Left ventricle myocardium superior (tissue), 1 donor: ENCODE measurements around the gene EIF4EBP3. TPM values are rescaled to one million over a fixed set of nuclear protein-coding genes. Genes with fewer than 3 reads are reported as not detected.

ENCODE experiments used
- ATAC-seq: fragments of 200-7000 bp; cut with Tn5 transposase; one replicate; pipeline ENCODE4 v1.9.1; 2020; ENCODE audit warnings: mild to moderate bottlenecking, moderate library complexity
- DNase-seq: peaks from one replicate; pipeline ENCODE4 v3.0.0-alpha.2; 2020
- intact Hi-C: fragments of 100-400 bp; cut with micrococcal nuclease; formaldehyde crosslinking; loops from one replicate; pipeline ENCODE4 v1.11.0; 2022
- total RNA-seq: library from RNA; stranded (reverse); fragmentation: NEBNext Ultra II Directional; extraction: Animal tissue kit (Norgen Biotek cat#: 25700); gene quantifications from one replicate; pipeline ENCODE4 v1.2.1, GENCODE V29; 2021
- donor health status: DM: no; HTN: yes; CAD: no; lungs with severe emphysema.

EIF4EBP3 gene
- total RNA-seq, 1 donor from 2014 or later: 18.2 TPM

DNA sequence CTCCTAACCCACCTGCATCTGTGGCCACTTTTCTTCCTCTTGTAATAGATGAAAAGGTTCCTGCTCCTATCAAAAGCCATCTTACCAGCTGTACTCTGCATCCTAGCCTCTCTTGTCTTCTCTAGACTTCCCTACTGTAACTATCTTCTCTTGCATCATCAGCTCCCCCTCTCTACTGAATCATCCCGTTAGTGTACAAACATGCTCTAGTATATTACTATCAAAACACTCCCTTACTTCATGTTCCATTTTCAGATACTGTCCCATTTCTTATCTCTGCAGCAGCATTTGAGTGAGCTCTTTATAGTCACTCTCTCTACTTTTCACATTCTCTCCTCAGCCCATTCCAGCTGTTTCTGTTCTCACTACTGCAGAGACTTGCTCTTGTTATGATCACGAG lies 7.0 kb downstream of the EIF4EBP3 start:
- intact Hi-C loops: no loop called here
- ATAC-seq: no peak
- no peak for DNase-seq

DNA sequence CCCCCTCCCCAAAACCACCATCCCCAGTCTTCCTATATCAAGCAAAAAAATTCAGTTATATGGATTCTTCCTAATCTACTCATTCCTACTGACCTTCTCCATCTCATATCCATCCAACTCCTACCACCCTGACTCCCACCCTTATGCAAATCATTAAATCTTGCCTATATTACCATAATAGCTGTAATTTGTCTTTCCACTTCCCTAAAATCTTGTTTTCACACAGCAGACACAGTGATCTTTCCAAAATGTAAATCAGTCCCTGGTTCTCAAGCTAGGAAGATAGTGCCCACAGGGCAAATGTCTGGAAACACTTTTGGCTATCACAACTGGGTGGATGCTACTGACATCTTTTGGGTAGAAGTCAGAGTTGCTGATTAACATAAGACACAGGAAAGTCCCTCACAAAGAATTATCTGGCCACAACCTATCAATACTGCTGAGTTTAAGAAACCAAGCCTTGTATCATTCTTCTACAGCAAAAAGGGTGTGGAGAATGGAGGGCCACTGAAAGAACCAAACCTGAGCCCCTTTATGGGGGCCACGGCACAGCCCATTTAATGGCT lies 8.4 kb downstream of the EIF4EBP3 start:
- DNase-seq (no peak), ATAC-seq (no peak)
- intact Hi-C loops: no loop called here

DNA sequence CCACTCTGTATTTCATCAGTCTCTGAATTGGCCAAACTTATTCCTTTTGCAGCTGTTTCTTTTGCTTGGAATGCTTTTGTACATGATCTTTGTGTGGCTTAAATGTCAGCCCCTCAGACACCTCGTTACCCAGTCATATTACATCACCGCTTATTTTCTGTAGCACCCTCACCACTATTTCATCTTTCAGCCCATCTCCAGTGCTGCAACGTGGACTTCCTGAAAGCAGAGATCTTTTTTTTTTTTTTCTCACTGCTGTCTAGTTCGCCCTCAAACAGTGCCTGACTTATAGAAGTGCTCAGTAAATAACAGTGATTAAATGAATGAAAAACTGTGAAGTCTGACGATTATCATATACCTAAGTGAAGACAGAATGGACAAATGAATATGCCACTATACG lies 9.0 kb downstream of the EIF4EBP3 start:
- DNase-seq (no peak), ATAC-seq (no peak)
- intact Hi-C loops: no loop called here

DNA sequence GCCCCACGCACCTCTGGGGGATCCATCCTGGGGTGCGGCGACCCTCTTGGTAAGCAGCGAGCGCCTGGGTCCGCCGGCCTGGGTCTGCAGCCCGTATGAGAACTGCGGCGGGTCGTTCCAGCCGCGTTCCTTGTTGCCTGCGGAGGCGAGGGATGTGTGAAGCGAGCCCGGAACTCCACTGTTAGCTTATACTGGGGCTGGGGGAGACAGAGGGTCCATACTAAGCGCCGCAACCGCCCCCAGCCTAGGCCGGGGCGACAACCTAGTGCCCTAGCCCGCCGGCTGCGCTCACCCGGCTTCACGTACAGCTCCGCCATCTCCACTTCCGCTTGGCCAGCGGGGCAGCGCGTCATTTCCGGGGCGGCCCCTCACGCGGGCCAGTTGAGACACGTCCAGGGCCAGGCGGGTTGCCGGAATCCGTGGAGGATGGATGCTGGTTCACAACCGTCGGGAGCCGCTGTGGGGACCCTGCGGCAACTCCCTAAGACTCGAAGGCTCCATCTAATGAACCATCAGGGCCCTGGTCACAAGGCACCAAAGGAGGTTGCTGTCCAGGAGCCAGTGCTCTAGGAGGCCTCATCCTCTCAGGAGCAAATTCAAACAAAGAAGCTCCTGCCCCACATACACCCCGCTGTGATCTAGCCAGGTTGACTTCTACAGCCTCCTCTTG lies 9.8 kb downstream of the EIF4EBP3 start, which contains the start of gene SRA1:
Gene SRA1, minus strand, starts transcription at position 338 of the 670 bp plus-strand sequence. Its CDS starts 21 bp downstream, at position 317.
- intact Hi-C loops: no loop called here
- peak; percentile 97 for DNase-seq
- peak; percentile 95 for ATAC-seq

DNA sequence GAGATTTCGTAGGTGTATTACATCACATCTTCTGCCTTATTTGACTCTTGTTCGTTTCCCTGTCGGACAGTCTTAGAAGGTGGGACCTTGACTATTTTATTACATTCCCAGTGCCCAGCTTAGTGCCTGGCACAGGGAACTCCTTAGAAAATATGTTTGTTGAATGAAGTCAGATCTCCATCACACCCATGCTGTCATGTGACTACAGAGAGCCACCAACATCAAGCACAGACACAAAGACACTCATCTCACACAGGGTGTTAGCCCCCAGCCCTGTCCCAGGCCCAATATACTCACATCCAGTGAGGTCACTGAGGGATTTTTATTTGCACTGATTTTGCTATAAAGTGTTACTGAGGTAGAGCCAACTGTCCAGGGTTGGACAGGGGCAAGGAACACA lies 10.5 kb downstream of the EIF4EBP3 start:
- intact Hi-C loops: no loop called here
- no peak for DNase-seq
- ATAC-seq: no peak

DNA sequence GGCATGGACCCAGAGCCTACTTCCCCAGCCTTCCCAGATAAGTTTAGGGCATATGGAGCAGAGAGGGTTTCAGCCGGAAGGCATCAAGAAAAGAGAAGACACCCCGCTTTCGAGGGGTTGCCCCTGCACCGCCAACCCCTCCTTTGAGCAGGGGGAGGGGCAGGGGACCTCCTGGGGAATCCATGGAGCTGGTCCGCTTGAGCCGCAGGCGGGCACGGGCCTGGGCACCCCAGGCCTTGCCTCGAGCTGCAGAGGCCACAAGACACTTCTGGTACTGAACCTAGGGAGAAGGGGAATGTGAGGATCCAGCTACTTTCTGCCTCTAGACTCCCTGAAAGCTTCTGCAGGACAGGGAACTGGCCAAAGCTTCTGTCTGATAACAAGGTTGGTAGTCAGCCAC lies 11.1 kb downstream of the EIF4EBP3 start:
- ATAC-seq (no peak), DNase-seq (no peak)
- intact Hi-C loops: no loop called here

DNA sequence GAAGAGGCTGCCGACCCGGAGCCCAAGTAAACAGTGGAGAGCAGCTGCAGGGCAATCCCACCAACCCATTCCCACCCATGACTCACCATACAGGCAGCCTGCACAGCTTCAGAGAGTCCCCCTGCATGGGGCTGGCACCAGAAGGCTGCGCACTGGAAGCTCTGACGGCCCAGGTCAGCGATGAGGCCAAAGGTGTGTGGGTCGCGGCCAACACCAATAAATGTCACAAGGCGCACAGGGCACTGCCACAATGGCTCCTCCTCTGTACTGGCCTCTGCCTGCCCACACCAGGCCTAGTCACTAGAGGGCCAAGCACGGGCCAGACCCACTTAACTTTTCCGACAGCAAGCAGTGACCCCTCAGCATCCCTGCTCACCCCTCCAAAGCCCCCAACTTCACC lies 12.8 kb downstream of the EIF4EBP3 start:
- DNase-seq (no peak), ATAC-seq (no peak)
- intact Hi-C loops: no loop called here

DNA sequence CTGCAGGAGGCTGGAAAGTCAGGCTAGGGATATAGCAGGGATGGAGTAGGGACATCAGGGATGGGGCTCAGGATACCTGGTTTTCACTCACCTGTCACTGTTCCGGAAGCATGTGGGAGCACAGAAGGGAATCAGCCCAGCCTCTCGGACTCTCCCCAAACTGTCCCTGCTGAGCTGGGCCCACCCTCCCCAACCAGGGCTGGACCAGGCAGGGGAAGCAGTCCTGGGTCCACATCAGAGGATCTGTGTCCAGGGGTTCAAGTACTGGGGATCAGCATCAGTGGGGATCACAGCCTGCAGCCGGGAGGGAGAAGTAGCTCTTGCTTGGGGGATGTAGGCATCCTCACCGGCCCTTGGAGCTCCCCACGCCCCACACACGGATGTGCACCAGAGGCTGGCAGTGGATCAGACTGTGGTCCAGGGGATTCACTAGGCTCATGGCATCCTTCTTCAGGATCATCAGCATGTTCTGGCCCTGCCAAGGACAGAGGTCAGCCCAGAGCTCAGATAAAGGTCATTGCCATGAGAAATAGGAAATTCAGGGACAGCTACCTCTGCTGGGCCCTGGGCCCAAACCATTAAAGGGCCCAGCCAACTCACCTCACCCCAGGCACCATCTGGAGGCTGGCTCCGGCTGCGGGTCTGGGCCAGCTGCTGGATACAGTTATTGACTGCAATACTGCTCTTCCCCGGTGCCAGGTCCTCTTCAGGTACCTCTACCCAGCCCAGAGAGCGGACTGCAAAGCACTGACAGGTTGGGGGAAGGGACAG lies 14.5 kb downstream of the EIF4EBP3 start:
- DNase-seq: no peak
- intact Hi-C loops: no loop called here
- no peak for ATAC-seq

DNA sequence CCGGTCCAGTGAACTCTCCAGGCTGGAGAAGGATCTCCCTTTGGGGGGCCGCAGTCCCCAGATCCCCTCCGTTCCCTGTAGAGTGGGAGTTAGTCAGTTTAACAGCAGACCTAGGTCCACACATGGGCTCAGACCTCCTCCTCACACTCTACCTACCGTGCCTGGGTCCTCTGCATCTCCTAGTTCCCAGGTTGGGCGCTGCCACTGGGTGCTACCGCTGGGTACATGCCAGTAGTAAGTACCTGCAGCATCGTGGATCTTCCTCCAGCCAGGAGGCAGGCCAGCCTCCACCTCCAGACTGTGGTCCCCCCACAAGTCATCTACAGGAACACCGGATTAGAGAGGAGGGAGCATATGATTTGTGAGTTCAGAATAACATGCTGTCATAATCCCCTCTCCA lies 16.1 kb downstream of the EIF4EBP3 start:
- intact Hi-C loops: no loop called here
- no peak for ATAC-seq
- DNase-seq: no peak

DNA sequence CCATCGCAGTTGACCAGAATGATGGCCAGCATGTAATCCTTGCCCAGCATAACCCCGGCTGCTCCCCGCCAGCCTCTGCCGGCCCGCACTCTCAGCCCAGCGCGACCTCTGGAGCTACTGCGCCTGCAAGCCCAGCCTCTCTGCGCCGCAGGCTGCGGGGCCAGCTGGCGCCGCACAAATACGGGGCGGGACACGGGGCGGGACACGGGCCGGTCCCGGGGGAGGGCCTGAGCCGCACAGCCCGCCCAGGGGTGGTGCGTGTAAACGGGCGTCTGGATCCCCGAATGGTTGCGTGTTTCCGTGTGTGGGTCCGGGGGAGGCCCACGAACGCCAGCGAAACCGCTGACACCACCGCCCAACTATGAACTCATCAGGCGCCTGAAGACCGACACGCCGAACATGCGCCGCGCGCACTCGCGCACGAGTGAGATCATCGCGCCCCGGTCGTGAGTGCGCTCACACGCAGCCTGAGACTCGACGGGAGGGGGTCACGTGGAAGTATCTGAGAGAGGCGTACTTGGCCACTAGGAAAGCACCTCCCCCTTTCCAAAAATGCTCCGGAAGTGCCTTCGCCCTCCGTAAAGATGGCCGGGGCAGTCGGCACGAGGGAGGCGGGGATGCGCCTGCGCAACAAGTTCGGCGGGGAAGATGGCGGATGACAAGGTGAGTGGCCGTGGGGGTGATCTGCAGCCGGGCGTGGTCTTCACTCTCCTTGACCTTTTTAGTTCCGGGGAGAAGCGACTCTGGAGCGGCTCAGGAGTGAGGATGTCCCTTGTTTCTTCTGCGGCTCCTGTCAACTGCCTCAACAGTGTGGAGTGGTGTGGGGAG lies 16.9 kb downstream of the EIF4EBP3 start, which contains the start of the genes APBB3 and SLC35A4:
Gene APBB3, minus strand, starts transcription at position 403 of the 828 bp plus-strand sequence. Its CDS starts 353 bp downstream, at position 50.
Gene SLC35A4, plus strand, starts transcription at position 633 of the 828 bp plus-strand sequence. CDS start 2,342 bp downstream, outside the sequence.
- peak; percentile 94 for ATAC-seq
- peak; percentile 96 for DNase-seq
- intact Hi-C loops: no loop called here

DNA sequence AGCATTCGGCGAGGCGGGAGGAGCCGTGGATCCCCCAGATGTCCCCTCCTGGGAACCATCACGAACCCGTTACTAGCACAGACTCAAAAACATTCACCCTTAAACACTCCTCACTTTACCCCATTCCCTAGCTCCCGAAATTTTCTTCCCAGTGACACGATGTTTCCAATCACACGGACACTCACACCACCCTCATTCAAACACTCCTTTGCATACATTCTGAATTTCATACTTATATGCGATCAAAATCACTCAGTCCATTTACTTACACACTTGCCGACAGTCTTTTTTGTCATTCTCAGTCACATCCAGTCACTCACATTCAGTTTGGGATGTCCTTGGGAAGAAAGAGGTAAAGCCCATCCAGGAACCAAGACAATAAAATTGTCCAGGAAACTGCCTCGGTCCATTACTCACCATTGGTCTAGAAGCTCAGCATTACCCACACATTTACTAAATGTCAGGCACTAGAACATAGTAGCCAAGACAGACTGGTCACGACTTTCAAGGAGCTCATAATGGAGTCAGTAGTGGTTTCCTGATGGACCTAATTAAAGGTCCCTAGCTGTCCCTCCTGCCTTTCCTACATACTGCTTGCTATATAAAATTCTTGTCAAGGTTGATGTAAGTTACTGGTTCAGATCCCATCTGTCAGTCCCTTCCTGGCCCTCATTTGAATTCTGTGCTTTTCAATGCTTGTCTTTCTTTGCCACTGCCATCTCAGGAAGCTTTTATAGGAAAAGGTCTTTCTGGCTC lies 17.7 kb downstream of the EIF4EBP3 start:
- intact Hi-C loops: no loop called here
- ATAC-seq: no peak

DNA sequence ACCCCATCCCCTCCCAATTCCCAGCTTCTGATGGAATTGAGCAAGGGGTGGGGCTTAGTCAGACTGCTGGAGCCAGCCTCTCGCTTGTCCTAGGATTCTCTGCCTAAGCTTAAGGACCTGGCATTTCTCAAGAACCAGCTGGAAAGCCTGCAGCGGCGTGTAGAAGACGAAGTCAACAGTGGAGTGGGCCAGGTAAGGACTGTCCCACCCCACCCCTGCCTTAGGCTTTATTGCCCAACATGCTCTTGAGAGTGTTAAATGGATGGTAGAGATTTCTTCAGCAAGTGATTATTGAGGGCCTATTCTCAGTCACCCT lies 18.3 kb downstream of the EIF4EBP3 start:
- intact Hi-C loops: no loop called here
- ATAC-seq (no peak), DNase-seq (no peak)

More for the DNA sequence above, 17.7 kb downstream of the EIF4EBP3 start:
- no peak for DNase-seq

DNA sequence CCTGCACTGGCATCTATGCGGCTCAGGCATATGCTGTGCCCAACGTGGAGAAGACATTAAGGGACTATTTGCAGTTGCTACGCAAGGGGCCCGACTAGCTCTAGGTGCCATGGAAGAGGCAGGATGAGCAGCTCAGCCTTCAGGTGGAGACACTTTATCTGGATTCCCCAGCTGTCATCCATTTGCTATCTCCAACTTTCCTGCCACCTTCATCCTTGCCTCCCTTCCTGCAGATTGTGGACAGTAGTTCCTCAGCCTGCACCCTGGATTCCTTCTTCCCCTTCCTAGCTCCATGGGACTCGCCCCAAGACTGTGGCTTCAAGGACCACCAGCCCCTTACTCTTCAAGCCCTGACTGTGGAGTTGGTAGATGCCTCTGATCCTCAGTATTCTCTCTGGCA lies 19.2 kb downstream of the EIF4EBP3 start:
- intact Hi-C loops: no loop called here
- DNase-seq: no peak
- ATAC-seq: no peak

DNA sequence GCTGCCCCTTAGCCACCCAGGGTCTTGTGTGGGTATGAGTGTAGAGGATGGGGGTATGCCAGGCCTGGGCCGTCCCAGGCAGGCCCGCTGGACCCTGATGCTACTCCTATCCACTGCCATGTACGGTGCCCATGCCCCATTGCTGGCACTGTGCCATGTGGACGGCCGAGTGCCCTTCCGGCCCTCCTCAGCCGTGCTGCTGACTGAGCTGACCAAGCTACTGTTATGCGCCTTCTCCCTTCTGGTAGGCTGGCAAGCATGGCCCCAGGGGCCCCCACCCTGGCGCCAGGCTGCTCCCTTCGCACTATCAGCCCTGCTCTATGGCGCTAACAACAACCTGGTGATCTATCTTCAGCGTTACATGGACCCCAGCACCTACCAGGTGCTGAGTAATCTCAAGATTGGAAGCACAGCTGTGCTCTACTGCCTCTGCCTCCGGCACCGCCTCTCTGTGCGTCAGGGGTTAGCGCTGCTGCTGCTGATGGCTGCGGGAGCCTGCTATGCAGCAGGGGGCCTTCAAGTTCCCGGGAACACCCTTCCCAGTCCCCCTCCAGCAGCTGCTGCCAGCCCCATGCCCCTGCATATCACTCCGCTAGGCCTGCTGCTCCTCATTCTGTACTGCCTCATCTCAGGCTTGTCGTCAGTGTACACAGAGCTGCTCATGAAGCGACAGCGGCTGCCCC lies 19.8 kb downstream of the EIF4EBP3 start:
- intact Hi-C loops: no loop called here
- ATAC-seq (no peak), DNase-seq (no peak)

DNA sequence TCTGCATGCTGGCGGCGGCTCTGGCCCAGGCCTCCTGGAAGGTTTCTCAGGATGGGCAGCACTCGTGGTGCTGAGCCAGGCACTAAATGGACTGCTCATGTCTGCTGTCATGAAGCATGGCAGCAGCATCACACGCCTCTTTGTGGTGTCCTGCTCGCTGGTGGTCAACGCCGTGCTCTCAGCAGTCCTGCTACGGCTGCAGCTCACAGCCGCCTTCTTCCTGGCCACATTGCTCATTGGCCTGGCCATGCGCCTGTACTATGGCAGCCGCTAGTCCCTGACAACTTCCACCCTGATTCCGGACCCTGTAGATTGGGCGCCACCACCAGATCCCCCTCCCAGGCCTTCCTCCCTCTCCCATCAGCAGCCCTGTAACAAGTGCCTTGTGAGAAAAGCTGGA lies 20.4 kb downstream of the EIF4EBP3 start:
- intact Hi-C loops: no loop called here

DNA sequence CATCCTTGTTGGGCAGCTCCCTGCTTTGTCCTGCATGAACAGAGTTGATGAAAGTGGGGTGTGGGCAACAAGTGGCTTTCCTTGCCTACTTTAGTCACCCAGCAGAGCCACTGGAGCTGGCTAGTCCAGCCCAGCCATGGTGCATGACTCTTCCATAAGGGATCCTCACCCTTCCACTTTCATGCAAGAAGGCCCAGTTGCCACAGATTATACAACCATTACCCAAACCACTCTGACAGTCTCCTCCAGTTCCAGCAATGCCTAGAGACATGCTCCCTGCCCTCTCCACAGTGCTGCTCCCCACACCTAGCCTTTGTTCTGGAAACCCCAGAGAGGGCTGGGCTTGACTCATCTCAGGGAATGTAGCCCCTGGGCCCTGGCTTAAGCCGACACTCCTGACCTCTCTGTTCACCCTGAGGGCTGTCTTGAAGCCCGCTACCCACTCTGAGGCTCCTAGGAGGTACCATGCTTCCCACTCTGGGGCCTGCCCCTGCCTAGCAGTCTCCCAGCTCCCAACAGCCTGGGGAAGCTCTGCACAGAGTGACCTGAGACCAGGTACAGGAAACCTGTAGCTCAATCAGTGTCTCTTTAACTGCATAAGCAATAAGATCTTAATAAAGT lies 21.1 kb downstream of the EIF4EBP3 start:
- ATAC-seq: no peak
- intact Hi-C loops: no loop called here

More for the DNA sequence above, 20.4 kb downstream of the EIF4EBP3 start:
- DNase-seq (no peak), ATAC-seq (no peak)

DNA sequence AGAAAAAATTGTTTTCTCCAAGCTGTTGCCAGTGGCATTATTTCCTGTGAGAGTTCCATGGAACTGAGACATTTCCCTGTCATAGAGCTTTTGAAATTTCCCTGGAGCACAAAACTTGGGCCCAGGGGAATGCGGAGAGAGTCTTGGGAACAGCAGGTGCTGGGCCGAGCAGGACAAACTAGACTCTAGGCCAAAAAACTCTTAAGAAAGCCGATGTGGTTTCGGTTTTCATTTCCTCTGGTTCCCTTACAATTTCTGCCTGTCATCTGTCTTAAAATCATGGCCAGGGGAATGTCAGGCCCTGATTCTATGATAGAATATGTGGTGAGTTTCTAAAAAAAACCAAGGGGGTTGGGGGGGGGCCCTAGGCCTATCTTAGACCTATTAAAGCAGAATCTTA lies 21.7 kb downstream of the EIF4EBP3 start:
- DNase-seq: no peak
- intact Hi-C loops: no loop called here
- no peak for ATAC-seq

More for the DNA sequence above, 21.1 kb downstream of the EIF4EBP3 start:
- DNase-seq: no peak

DNA sequence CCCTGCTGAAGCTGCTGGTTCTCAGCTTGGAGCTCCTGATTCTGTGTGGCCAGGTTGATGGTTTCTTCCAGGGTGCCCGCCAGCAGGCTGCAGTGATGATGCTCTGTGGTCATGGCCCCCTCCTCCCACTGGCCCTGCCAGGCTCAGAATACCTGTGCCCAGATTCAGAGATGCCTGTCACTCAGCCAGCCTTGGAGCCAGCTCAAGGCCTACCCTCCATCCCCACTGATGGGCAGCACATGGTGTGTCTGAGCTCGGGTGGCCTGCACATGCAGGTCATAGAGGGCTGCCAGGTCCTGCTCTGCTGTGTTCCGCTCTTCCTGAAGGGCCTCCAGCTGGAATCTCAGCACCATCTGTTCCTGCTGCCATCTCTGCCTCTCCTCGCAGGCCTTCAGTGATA lies 22.6 kb downstream of the EIF4EBP3 start:
- DNase-seq (no peak), ATAC-seq (no peak)
- intact Hi-C loops: loop anchor here (10.0 kb wide), 1 partner anchor 65 kb away; the partner anchor contains the start of genes CD14 and TMCO6
